Endothelial cell of umbilical vein (primary cell): ENCODE measurements around the gene SLC12A8. TPM values are rescaled to one million over a fixed set of nuclear protein-coding genes. Genes with fewer than 3 reads are reported as not detected.

ENCODE experiments used
- BruUV-seq: library from RNA; stranded (reverse); fragments of 400-500 nt; replicated peaks from 2 replicates; lab custom pipeline; 2021; lab: Mats Ljungman, UMichigan
- CTCF ChIA-PET: fragments of 300-600, 350-600 bp; sonication (Branson Sonifier 250); formaldehyde crosslinking; loops from one replicate; lab custom pipeline; 2021; ENCODE audit warnings: antibody characterized with exemption, inconsistent platforms; lab: Charles Lee
- POLR2A ChIA-PET: fragments of 300-600, 350-600 bp; sonication (Branson Sonifier 250); formaldehyde crosslinking; loops from one replicate; lab custom pipeline; 2021; ENCODE audit warnings: antibody characterized with exemption, inconsistent platforms; lab: Charles Lee
- DNase-seq: peaks from one replicate; pipeline ENCODE4 v3.0.0-alpha.2; 2011; ENCODE audit warnings: low read depth, low spot score
- FAIRE-seq: peaks from 2 replicates; lab custom pipeline; 2011; peaks lifted over from hg19 to GRCh38; lab: Jason Lieb, UNC
- H2AFZ ChIP-seq: 2 replicates; pipeline ENCODE4 v1.6.0; 2012; ENCODE audit warnings: low read depth, low read length, control low read depth, inconsistent platforms
- H3K27ac ChIP-seq: 2 replicates; pipeline ENCODE4 v1.5.1; 2011; ENCODE audit warnings: low read depth, mild to moderate bottlenecking, control low read depth, low read length, moderate library complexity; ENCODE audit not compliant: insufficient read depth
- H3K27me3 ChIP-seq, 2 experiments: 2 replicates each; pipeline versions ENCODE4 v1.6.0 to v1.6.1; 2011; ENCODE audit warnings: low read length in 2 of 2, mixed read lengths in 1 of 2; ENCODE audit not compliant: control insufficient read depth in 2 of 2, insufficient read depth in 2 of 2
- H3K36me3 ChIP-seq, 2 experiments: 2 replicates in 1 of 2; 3 replicates in 1 of 2; pipeline ENCODE4 v1.5.1; 2011; ENCODE audit warnings: low read length in 2 of 2, mild to moderate bottlenecking in 1 of 2, moderate library complexity in 1 of 2; ENCODE audit not compliant: control insufficient read depth in 2 of 2, insufficient read depth in 2 of 2; ENCODE audit errors: extremely low read depth in 1 of 2
- H3K4me1 ChIP-seq: 3 replicates; pipeline ENCODE4 v1.5.1; 2011; ENCODE audit warnings: mild to moderate bottlenecking, low read length; ENCODE audit not compliant: control insufficient read depth, insufficient read depth; ENCODE audit errors: extremely low read depth
- H3K4me2 ChIP-seq: 2 replicates; pipeline ENCODE4 v1.6.1; 2011; ENCODE audit warnings: low read length, control low read depth, mixed read lengths; ENCODE audit not compliant: insufficient read depth
- H3K4me3 ChIP-seq, 3 experiments: fragments of 200-600 bp in 1 of 3; sonication (generic), shearing (Covaris generic) in 1 of 3; replicated peaks in 1 of 3; 2 replicates each; pipeline ENCODE4 v1.5.1; 2011 to 2016; ENCODE audit warnings: control low read depth in 3 of 3, low read length in 3 of 3, mild to moderate bottlenecking in 2 of 3, inconsistent platforms in 1 of 3, low read depth in 1 of 3, moderate library complexity in 1 of 3; ENCODE audit not compliant: insufficient read depth in 1 of 3
- H3K79me2 ChIP-seq: 2 replicates; pipeline ENCODE4 v1.6.0; 2012; ENCODE audit warnings: low read length, inconsistent platforms; ENCODE audit not compliant: control insufficient read depth, insufficient read depth
- H3K9ac ChIP-seq: replicated peaks from 2 replicates; pipeline ENCODE3; 2011; ENCODE audit warnings: low read length, control low read depth; ENCODE audit not compliant: insufficient read depth; ENCODE audit errors: extremely low read depth
- H3K9me1 ChIP-seq: replicated peaks from 3 replicates; pipeline ENCODE4 v1.6.0; 2011; ENCODE audit warnings: mild to moderate bottlenecking, low read length; ENCODE audit not compliant: control insufficient read depth, insufficient read depth; ENCODE audit errors: extremely low read depth
- H3K9me3 ChIP-seq: replicated peaks from 2 replicates; pipeline ENCODE4 v1.5.1; 2012; ENCODE audit warnings: low read length, inconsistent platforms; ENCODE audit not compliant: control insufficient read depth, insufficient read depth
- H4K20me1 ChIP-seq: replicated peaks from 2 replicates; pipeline ENCODE3; 2011; ENCODE audit warnings: mild to moderate bottlenecking, low read length; ENCODE audit not compliant: control insufficient read depth, insufficient read depth; ENCODE audit errors: extremely low read depth
- EZH2 ChIP-seq: IDR thresholded peaks from 2 replicates; pipeline ENCODE4 v1.6.1; 2012; ENCODE audit warnings: borderline replicate concordance, low read depth, mild to moderate bottlenecking, moderate library complexity, low read length, inconsistent platforms; ENCODE audit not compliant: severe bottlenecking
- FOS ChIP-seq: IDR thresholded peaks from 2 replicates; pipeline ENCODE4 v1.6.1; 2011; ENCODE audit warnings: mild to moderate bottlenecking, low read length, moderate library complexity, borderline replicate concordance; ENCODE audit not compliant: insufficient read depth
- GATA2 ChIP-seq: IDR thresholded peaks from 2 replicates; pipeline ENCODE4 v1.7.0; 2011; ENCODE audit warnings: low read depth, mild to moderate bottlenecking, moderate library complexity, mixed read lengths, low read length; ENCODE audit not compliant: insufficient read length, insufficient read depth
- JUN ChIP-seq: IDR thresholded peaks from 2 replicates; pipeline ENCODE4 v1.6.1; 2011; ENCODE audit warnings: borderline replicate concordance, low read depth; ENCODE audit not compliant: insufficient read length, insufficient read depth
- MYC ChIP-seq: IDR thresholded peaks from one replicate; pipeline ENCODE4 v1.6.1; 2011; ENCODE audit warnings: mild to moderate bottlenecking, low read depth, low read length
- POLR2A ChIP-seq: IDR thresholded peaks from 2 replicates; pipeline ENCODE4 v1.6.1; 2012; ENCODE audit warnings: low read depth, mild to moderate bottlenecking, control low read depth, low read length
- POLR2AphosphoS5 ChIP-seq: IDR thresholded peaks from 2 replicates; pipeline ENCODE4 v1.6.1; 2012; ENCODE audit warnings: low read depth, mild to moderate bottlenecking, control low read depth, low read length, moderate library complexity; ENCODE audit not compliant: insufficient read depth
- dilution Hi-C: fragments of 300-500 bp; cut with MboI; formaldehyde crosslinking; loops from one replicate; pipeline ENCODE4 v1.15.0; 2019; ENCODE audit warnings: low sequenced_read_pairs; ENCODE audit not compliant: extremely low pct_ligation_motif_present
- intact Hi-C: fragments of 100-400 bp; cut with micrococcal nuclease; formaldehyde crosslinking; loops from one replicate; pipeline ENCODE4 v1.10.0; 2022
- polyA plus RNA-seq, 4 experiments: library from polyadenylated mRNA; depleted of rRNA in 3 of 4; stranded (reverse) in 3 of 4; unstranded in 1 of 4; fragments of >200 nt; gene quantifications; 2 replicates each; pipeline versions ENCODE4 v1.2.1 to v1.2.3, GENCODE V29; 2011 to 2012; ENCODE audit warnings: missing spikeins in 1 of 4
- total RNA-seq: library from RNA; stranded (reverse); gene quantifications from 2 replicates; pipeline ENCODE4 v1.2.3, GENCODE V29; 2021
- TF ChIP-seq, protein P1 (sequence below), 2 donors: IDR thresholded peaks; 1 replicate in 1 of 2; 2 replicates in 1 of 2; pipeline ENCODE4 v1.5.1; 2011; ENCODE audit warnings: low read length in 2 of 2, mild to moderate bottlenecking in 2 of 2, moderate library complexity in 2 of 2, control low read depth in 1 of 2, inconsistent platforms in 1 of 2, low read depth in 1 of 2; ENCODE audit not compliant: insufficient read depth in 1 of 2; ENCODE audit errors: extremely low read depth in 1 of 2
- TF ChIP-seq, protein P2 (sequence below): IDR thresholded peaks from 2 replicates; pipeline ENCODE4 v1.6.1; 2011; ENCODE audit not compliant: insufficient read depth, insufficient read length

Gene SLC12A8
- total and polyA plus RNA-seq, 2 donors (not counting 3 experiments of a cell fraction or from before 2014, with no cell fraction given), result 0.86 to 0.90 TPM

DNA sequence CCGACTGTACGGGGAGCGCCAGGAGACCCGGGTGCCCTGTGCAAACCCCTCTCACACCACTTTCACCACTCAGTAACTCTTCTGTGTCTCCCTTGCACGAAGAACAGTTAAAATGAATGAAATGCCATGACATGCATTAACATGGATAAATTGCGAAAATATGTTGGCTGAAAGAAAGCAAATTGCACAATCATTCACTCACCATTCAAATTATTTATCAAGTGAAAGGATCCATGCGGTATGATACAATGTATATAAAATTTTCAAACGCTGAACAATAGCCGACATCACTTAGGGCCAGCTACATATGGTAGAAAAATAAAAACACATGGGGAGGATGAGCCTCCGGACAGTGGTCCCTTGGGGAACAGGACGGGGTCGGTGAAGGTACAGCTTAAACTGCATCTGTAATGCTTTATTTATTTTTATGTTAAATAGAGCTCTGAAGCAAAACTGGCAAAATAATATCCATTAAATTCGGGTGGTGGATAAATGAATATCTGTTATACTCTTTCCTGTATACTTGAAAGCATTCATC is 45.9 kb downstream of the SLC12A8 start:
- DNase-seq (no peak), FAIRE-seq (no peak)
- no peaks in the 10 kb centered on the region for H3K9me3 ChIP-seq
- H3K4me2 ChIP-seq, result no peak overlapping the region
- peaks cover 0 to 2% of the 10 kb centered on the region in 2 experiments for H3K27me3 ChIP-seq
- no peaks in the 10 kb centered on the region for H3K79me2 ChIP-seq
- dilution Hi-C loops, result no loop called here
- intact Hi-C loops, result no loop called here
- ChIA-PET CTCF (interaction anchor here (1.0 to 4.0 kb wide), 3 partner anchors 10 to 239 kb away, joined by 3 to 47 read pairs (median 4); no protein-coding TSS in a partner anchor), POLR2A (interaction anchor here (0.6 kb wide), 1 partner anchor 238 kb away, joined by 10 read pairs; no protein-coding TSS in a partner anchor)
- no peak overlapping the region for H3K4me3 ChIP-seq
- H3K9me1 ChIP-seq, result no peaks in the 10 kb centered on the region
- no peaks in the 10 kb centered on the region for H3K4me1 ChIP-seq
- no peak overlapping the region for H3K9ac ChIP-seq
- H3K36me3 ChIP-seq, result no peaks in the 10 kb centered on the region
- BruUV-seq, result no TSS peak
- no peaks in the 10 kb centered on the region for H4K20me1 ChIP-seq
- TF ChIP-seq, protein P1, sequence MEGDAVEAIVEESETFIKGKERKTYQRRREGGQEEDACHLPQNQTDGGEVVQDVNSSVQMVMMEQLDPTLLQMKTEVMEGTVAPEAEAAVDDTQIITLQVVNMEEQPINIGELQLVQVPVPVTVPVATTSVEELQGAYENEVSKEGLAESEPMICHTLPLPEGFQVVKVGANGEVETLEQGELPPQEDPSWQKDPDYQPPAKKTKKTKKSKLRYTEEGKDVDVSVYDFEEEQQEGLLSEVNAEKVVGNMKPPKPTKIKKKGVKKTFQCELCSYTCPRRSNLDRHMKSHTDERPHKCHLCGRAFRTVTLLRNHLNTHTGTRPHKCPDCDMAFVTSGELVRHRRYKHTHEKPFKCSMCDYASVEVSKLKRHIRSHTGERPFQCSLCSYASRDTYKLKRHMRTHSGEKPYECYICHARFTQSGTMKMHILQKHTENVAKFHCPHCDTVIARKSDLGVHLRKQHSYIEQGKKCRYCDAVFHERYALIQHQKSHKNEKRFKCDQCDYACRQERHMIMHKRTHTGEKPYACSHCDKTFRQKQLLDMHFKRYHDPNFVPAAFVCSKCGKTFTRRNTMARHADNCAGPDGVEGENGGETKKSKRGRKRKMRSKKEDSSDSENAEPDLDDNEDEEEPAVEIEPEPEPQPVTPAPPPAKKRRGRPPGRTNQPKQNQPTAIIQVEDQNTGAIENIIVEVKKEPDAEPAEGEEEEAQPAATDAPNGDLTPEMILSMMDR (IDR thresholded peaks at IDR 0.05; ENCODE audit: extremely low read depth in 1 of 2, insufficient read depth in 1 of 2, low read depth in 1 of 2, low read length in 2 of 2), result no peak
- no peak for TF ChIP-seq POLR2A
- no peak for TF ChIP-seq MYC
- no peak for TF ChIP-seq EZH2
- TF ChIP-seq POLR2AphosphoS5, result no peak
- TF ChIP-seq GATA2, result no peak
- TF ChIP-seq FOS, result no peak
- no peak for TF ChIP-seq JUN
- TF ChIP-seq, protein P2, sequence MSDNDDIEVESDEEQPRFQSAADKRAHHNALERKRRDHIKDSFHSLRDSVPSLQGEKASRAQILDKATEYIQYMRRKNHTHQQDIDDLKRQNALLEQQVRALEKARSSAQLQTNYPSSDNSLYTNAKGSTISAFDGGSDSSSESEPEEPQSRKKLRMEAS, result no peak
- no peak overlapping the region for H2AFZ ChIP-seq
- H3K27ac ChIP-seq, result no peak overlapping the region
